Measurements from ENCODE around the gene MTF1. TPM values are rescaled to one million over a fixed set of nuclear protein-coding genes. Genes with fewer than 3 reads are reported as not detected.
"Not testable (repeated sequence)": the region's sequence is repeated elsewhere in the genome, so short reads cannot be mapped to it uniquely, and the experiment has no call there.

MTF1 gene
- total RNA-seq, 1 experiment from 2014 or later = 21.2 TPM

GRCh38 chr1:37776946-37777516, 82.4 kb downstream of the MTF1 start (continued):
- TF ChIP-seq, protein P1, sequence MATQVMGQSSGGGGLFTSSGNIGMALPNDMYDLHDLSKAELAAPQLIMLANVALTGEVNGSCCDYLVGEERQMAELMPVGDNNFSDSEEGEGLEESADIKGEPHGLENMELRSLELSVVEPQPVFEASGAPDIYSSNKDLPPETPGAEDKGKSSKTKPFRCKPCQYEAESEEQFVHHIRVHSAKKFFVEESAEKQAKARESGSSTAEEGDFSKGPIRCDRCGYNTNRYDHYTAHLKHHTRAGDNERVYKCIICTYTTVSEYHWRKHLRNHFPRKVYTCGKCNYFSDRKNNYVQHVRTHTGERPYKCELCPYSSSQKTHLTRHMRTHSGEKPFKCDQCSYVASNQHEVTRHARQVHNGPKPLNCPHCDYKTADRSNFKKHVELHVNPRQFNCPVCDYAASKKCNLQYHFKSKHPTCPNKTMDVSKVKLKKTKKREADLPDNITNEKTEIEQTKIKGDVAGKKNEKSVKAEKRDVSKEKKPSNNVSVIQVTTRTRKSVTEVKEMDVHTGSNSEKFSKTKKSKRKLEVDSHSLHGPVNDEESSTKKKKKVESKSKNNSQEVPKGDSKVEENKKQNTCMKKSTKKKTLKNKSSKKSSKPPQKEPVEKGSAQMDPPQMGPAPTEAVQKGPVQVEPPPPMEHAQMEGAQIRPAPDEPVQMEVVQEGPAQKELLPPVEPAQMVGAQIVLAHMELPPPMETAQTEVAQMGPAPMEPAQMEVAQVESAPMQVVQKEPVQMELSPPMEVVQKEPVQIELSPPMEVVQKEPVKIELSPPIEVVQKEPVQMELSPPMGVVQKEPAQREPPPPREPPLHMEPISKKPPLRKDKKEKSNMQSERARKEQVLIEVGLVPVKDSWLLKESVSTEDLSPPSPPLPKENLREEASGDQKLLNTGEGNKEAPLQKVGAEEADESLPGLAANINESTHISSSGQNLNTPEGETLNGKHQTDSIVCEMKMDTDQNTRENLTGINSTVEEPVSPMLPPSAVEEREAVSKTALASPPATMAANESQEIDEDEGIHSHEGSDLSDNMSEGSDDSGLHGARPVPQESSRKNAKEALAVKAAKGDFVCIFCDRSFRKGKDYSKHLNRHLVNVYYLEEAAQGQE (IDR thresholded peaks at IDR 0.05; ENCODE audit: low read depth) = no peak
- no peak for TF ChIP-seq FOSL1 (IDR thresholded peaks at IDR 0.05; ENCODE audit: low read depth)

DNA sequence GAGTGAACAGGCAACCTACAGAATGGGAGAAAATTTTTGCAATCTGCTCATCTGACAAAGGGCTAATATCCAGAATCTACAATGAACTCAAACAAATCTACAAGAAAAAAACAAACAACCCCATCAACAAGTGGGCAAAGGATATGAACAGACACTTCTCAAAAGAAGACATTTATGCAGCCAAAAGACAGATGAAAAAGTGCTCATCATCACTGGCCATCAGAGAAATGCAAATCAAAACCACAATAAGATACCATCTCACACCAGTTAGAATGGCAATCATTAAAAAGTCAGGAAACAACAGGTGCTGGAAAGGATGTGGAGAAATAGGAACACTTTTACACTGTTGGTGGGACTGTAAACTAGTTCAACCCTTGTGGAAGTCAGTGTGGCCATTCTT, 88.0 kb downstream of the MTF1 start:
- H3K27ac ChIP-seq (ENCODE audit: low read depth, low read length); CTCF ChIA-PET; H4K20me1 ChIP-seq (ENCODE audit: insufficient read depth); H3K79me2 ChIP-seq (ENCODE audit: insufficient read depth, low read length); H3K4me3 ChIP-seq (replicated peaks in 1 of 2; ENCODE audit: low read depth in 1 of 2, low read length in 2 of 2); BruUV-seq (replicated peaks); POLR2A ChIA-PET; DNase-seq (ENCODE audit: low read depth, low spot score); H3K9me3 ChIP-seq (ENCODE audit: control insufficient read depth in 1 of 2, insufficient read depth in 1 of 2, low read depth in 1 of 2, low read length in 2 of 2); H3K36me3 ChIP-seq (ENCODE audit: control insufficient read depth in 1 of 2, insufficient read depth in 2 of 2, low read length in 2 of 2); H3K4me2 ChIP-seq (ENCODE audit: low read length); RAD21 ChIA-PET (ENCODE audit: low non-redundant PET in 1 of 2, low total read pairs in 2 of 2, uncharacterized antibody in 2 of 2, unreplicated experiment in 2 of 2); H3K9ac ChIP-seq (ENCODE audit: low read length); H3K4me1 ChIP-seq (ENCODE audit: control insufficient read depth in 1 of 2, insufficient read depth in 2 of 2, low read length in 2 of 2); intact Hi-C loops (cut with micrococcal nuclease); H3K9me2 ChIP-seq (ENCODE audit: insufficient read depth); H2AFZ ChIP-seq (ENCODE audit: low read depth, low read length, poor library complexity, severe bottlenecking); ATAC-seq: not testable (repeated sequence)
- H3K27me3 ChIP-seq (ENCODE audit: insufficient read depth, low read length) = peaks cover 36% of the 10 kb centered on the region

GRCh38 chr1:37767488-37767887, 91.9 kb downstream of the MTF1 start:
- Histone ChIP-seq H3K9ac (ENCODE audit: low read length) (no peak overlapping the region), H3K9me3 (ENCODE audit: control insufficient read depth in 1 of 2, insufficient read depth in 1 of 2, low read depth in 1 of 2, low read length in 2 of 2) (no peaks in the 10 kb centered on the region), H3K27ac (ENCODE audit: low read depth, low read length) (no peak overlapping the region), H3K4me1 (ENCODE audit: control insufficient read depth in 1 of 2, insufficient read depth in 2 of 2, low read length in 2 of 2) (peaks cover 0 to 8% of the 10 kb centered on the region in 2 experiments; a peak in 1 of 4 replicates), H3K4me2 (ENCODE audit: low read length) (no peak overlapping the region), H3K79me2 (ENCODE audit: insufficient read depth, low read length) (no peaks in the 10 kb centered on the region), H3K27me3 (ENCODE audit: insufficient read depth, low read length) (peaks cover 40% of the 10 kb centered on the region), H3K4me3 (replicated peaks in 1 of 2; ENCODE audit: low read depth in 1 of 2, low read length in 2 of 2) (no peak overlapping the region), H3K9me2 (ENCODE audit: insufficient read depth) (no peaks in the 10 kb centered on the region), H3K36me3 (ENCODE audit: control insufficient read depth in 1 of 2, insufficient read depth in 2 of 2, low read length in 2 of 2) (no peaks in the 10 kb centered on the region), H2AFZ (ENCODE audit: low read depth, low read length, poor library complexity, severe bottlenecking) (no peak overlapping the region), H4K20me1 (ENCODE audit: insufficient read depth) (no peaks in the 10 kb centered on the region)
- POLR2A ChIA-PET = no interaction called here
- CTCF ChIA-PET = no interaction called here
- RAD21 ChIA-PET (ENCODE audit: low non-redundant PET in 1 of 2, low total read pairs in 2 of 2, uncharacterized antibody in 2 of 2, unreplicated experiment in 2 of 2) = no interaction called here
- DNase-seq (ENCODE audit: low read depth, low spot score) = no peak
- no peak for ATAC-seq
- intact Hi-C loops (cut with micrococcal nuclease) = no loop called here
- no TSS peak for BruUV-seq (replicated peaks)
- TF ChIP-seq FOSL1 (IDR thresholded peaks at IDR 0.05; ENCODE audit: low read depth) = no peak
- TF ChIP-seq ATF3 (IDR thresholded peaks at IDR 0.05) = no peak
- TF ChIP-seq, protein P1 (IDR thresholded peaks at IDR 0.05; ENCODE audit: low read depth) = no peak
